Activated naive CD4-positive, alpha-beta T cell treated with anti-CD3 and anti-CD28 coated beads for 36 hours (primary cell): ENCODE measurements around the gene ASMTL. TPM values are rescaled to one million over a fixed set of nuclear protein-coding genes. Genes with fewer than 3 reads are reported as not detected.

Experiments used
- CTCF ChIA-PET: fragments of 350-600 bp; sonication (Branson Sonifier 250); formaldehyde crosslinking; loops from one replicate; lab custom pipeline; 2021; ENCODE audit warnings: antibody characterized with exemption; lab: Charles Lee
- DNase-seq: peaks from one replicate; pipeline ENCODE4 v3.0.0-alpha.2; 2020
- H3K27ac Mint-ChIP-seq: one replicate; pipeline ENCODE4 v1.8.0; 2021; ENCODE audit warnings: mild to moderate bottlenecking, mixed read lengths
- H3K27me3 Mint-ChIP-seq: one replicate; pipeline ENCODE4 v1.8.0; 2021; ENCODE audit warnings: low read depth, mixed read lengths
- H3K36me3 Mint-ChIP-seq: one replicate; pipeline ENCODE4 v1.8.0; 2021; ENCODE audit warnings: low read depth, mixed read lengths
- H3K4me1 Mint-ChIP-seq: one replicate; pipeline ENCODE4 v1.8.0; 2021; ENCODE audit warnings: low read depth, mixed read lengths
- H3K4me3 Mint-ChIP-seq: one replicate; pipeline ENCODE4 v1.8.0; 2021; ENCODE audit warnings: mild to moderate bottlenecking, moderate library complexity, mixed read lengths
- H3K9me3 Mint-ChIP-seq: one replicate; pipeline ENCODE4 v1.8.0; 2021; ENCODE audit warnings: mixed read lengths
- intact Hi-C: fragments of 100-400 bp; cut with micrococcal nuclease; formaldehyde crosslinking; loops from one replicate; pipeline ENCODE4 v1.15.1; 2023
- total RNA-seq, 2 experiments: library from RNA; stranded (reverse); gene quantifications; one replicate each; pipeline ENCODE4 v1.2.3, GENCODE V29; 2021

The ASMTL gene
- total RNA-seq, 2 experiments from 2014 or later = 45.1 to 47.2 TPM

DNA sequence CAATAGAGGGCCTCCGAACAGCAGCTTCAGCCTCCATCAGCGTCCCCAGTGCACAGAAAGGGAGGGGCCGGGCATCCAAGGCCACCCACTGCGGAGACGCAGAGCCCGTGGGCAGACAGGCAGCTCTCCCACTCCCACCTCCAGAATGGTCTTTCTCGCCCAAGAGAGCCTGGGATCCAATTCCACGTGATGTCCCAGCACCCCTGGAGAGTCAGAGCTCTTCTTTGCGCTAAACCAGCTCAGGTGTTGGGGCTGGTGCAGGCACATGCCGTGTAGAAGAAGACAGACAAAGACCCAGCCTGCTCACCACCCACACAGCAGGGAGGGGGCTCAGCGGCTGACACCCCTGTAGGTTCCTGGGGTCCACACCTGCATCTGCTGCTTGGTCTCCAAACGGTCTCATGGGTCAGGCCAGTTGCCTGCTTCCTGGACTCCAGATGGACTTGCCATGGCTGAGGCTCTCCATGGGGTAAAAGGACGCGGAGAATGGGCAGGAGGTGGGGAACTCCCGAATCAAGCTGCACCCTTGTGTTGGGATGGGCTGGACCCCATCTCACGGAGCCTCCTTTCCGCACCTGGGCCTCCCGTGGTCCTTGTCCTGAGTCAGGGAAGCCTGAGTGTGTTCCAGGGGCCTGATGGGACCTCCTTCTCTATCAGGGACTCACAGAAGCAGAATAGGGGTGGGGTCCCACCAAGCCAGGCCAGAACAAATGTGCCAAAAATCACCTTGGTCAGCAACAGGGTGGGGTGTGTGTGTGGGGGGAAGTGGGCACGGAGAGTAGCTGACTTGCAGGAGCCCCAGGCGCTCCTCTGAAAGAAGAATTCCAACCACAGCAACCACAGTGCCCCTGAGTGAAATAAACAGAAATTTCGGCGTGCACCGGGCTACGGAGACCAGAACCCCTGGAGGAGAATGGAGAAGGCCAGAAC, 11.6 kb upstream of the ASMTL start:
- H3K36me3 Mint-ChIP-seq = peaks cover 11% of the 10 kb centered on the region
- intact Hi-C loops = no loop called here

DNA sequence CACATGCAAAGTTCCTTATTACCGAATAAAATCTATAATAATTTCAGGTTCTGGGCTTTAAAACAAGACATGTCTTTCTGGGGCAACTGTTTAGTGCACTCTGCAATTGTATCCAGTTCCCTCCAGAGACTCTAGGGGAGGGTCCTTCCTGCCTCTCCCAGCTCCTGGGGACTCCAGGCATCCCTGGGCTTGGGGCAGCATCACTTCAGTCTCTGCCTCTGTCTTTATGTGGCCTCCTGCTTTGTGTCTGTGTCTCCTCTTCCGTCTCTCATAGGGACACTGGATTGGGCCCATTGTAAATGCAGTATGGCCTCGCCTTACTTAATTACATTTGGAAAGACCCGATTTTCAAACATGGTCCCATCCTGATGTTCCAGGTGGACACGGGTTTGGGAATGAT, 10.9 kb upstream of the ASMTL start:
- H3K36me3 Mint-ChIP-seq = peaks cover 11% of the 10 kb centered on the region
- H3K4me3 Mint-ChIP-seq = peak overlapping the region; percentile 28
- H3K27me3 Mint-ChIP-seq = no peaks in the 10 kb centered on the region
- peak; percentile 4 for DNase-seq
- H3K27ac Mint-ChIP-seq = peak overlapping the region; percentile 89
- peaks cover 58% of the 10 kb centered on the region for H3K4me1 Mint-ChIP-seq
- CTCF ChIA-PET = no interaction called here
- intact Hi-C loops = loop anchor here (1.0 to 2.0 kb wide), 4 partner anchors 18 to 128 kb away; partner anchors contain the start of gene AKAP17A
- no peaks in the 10 kb centered on the region for H3K9me3 Mint-ChIP-seq

More for the DNA sequence above, 11.6 kb upstream of the ASMTL start:
- Mint-ChIP-seq H3K27me3 (no peaks in the 10 kb centered on the region), H3K4me1 (peaks cover 62% of the 10 kb centered on the region), H3K27ac (peak overlapping the region; percentile 89), H3K4me3 (no peak overlapping the region), H3K9me3 (no peaks in the 10 kb centered on the region)
- peak; percentile 21 for DNase-seq
- CTCF ChIA-PET = no interaction called here

DNA sequence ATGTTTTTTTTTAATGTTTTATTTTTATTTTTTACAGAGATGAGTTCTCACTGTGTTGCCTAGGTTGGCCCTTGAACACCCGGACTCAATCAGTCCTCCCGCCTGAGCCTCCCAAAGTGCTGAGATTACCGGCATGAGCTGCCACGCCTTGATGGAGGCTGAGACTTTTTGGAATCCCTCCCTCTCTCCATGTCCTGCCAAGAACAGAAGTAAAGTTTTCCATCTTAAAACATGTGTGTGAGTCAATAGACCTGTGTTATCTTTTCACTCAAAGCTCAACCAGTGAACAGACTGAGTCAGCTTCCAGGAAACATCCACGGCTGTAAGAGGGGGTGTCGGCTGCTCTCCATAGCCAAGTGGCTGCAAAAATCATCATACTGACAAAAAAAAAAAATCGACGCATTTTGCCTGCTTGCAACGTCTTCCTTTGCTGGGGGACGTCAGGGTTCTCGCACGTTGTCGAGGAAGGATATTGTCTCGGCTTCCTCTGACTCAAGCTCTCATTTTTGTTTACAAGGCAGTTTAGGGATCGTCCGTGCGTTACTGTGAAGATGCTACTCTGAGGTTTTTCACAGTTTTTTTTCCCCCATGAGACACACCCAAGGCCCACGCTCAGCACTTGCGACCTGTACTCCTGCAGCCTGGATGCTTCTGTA, 10.0 kb upstream of the ASMTL start:
- Mint-ChIP-seq H3K4me1 (peaks cover 53% of the 10 kb centered on the region), H3K27ac (peak overlapping the region; percentile 89), H3K36me3 (peaks cover 11% of the 10 kb centered on the region), H3K4me3 (peak overlapping the region; percentile 28), H3K27me3 (no peaks in the 10 kb centered on the region), H3K9me3 (no peaks in the 10 kb centered on the region)
- peak; percentile 91 for DNase-seq
- intact Hi-C loops = loop anchor here (1.0 to 2.0 kb wide), 6 partner anchors 9 to 129 kb away; partner anchors contain the start of gene AKAP17A
- CTCF ChIA-PET = no interaction called here

DNA sequence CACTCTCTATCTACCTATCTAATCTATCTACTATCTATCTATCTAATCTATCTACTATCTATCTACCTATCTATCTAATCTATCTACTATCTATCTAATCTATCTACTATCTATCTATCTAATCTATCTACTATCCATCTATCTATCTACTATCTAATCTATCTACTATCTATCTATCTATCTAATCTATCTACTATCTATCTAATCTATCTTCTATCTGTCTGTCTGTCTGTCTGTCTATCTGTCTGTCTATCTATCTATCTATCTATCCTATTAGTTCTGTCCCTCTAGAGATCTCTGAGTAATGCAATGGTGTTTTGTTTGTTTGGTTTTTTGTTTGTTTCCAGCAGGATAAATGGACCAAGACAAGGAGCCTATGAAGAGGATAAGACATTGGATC, 9.4 kb upstream of the ASMTL start:
- no peak for DNase-seq
- no peaks in the 10 kb centered on the region for H3K9me3 Mint-ChIP-seq
- H3K36me3 Mint-ChIP-seq = peaks cover 10% of the 10 kb centered on the region
- H3K27ac Mint-ChIP-seq = peak overlapping the region; percentile 89
- H3K4me3 Mint-ChIP-seq = no peak overlapping the region
- CTCF ChIA-PET = no interaction called here
- intact Hi-C loops = loop anchor here (1.0 to 2.0 kb wide), 3 partner anchors 9 to 119 kb away; no protein-coding TSS in a partner anchor
- H3K27me3 Mint-ChIP-seq = no peaks in the 10 kb centered on the region
- H3K4me1 Mint-ChIP-seq = peaks cover 47% of the 10 kb centered on the region

DNA sequence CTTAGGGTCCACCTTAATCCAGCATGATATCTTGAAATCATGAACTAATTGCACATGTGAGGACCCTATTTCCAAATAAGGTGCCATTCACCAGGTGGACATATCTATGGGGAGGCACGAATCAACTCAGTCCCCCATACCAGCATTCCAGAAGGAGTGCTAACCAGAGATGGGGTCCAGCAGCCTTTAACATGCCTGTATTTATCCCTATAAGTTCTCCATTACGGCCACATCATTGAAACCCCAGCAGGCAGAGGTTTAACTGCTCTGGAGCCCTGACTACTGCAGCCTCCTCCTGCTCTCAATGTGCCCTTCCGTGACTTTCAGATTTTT, 3.2 kb upstream of the ASMTL start:
- Mint-ChIP-seq H3K27ac (no peak overlapping the region), H3K27me3 (no peaks in the 10 kb centered on the region), H3K4me1 (peaks cover 12% of the 10 kb centered on the region), H3K4me3 (no peak overlapping the region), H3K9me3 (no peaks in the 10 kb centered on the region), H3K36me3 (no peaks in the 10 kb centered on the region)
- CTCF ChIA-PET = no interaction called here
- intact Hi-C loops = loop anchor here (2.0 kb wide), 1 partner anchor 1137 kb away; no protein-coding TSS in a partner anchor
- DNase-seq = no peak

DNA sequence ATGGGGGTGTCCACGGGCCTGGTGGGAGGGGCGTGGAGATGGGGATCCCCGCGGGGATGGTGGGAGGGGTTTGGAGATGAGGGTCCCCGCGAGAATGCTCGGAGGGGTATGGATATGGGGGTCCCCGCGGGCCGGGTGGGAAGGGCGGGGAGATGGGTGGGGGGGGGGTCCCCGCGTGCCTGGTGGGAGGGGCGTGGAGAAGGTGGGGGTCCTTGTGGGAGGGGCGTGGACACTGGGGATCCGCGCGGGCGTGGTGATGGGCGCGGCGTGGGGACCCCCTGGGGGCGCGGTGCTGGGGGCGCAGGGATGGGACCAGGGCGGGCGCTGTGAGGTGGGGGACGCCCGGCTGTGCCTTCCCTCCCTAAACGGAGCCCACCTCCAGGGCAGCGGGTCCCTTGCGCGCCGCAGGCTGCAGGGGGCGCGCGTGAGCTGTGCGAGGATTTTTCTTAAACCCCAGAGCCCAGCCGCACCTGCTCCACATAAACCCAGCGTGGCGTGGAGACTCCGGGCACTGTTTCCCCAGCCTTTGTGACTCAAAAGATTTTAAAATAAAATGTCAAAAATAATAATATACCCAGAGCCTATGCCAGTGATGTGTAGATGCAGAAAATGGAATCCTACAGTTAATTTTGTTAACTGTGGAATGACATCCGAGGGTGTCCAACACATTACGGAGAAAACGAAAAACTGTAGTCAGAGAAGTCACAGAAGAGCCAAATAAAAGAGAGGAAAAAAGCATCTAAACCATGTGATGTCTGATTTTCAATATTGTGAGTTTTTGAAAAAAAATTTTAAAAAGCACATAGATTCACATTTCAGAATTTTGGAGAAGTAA, 1.5 kb upstream of the ASMTL start:
- Mint-ChIP-seq H3K36me3 (peaks cover 9% of the 10 kb centered on the region), H3K27ac (peak overlapping the region; percentile 10), H3K27me3 (no peaks in the 10 kb centered on the region), H3K4me3 (peak overlapping the region; percentile 56), H3K4me1 (peaks cover 18% of the 10 kb centered on the region), H3K9me3 (peaks cover 3% of the 10 kb centered on the region)
- intact Hi-C loops = loop anchor here (1.0 to 5.0 kb wide), 16 partner anchors 8 to 1256 kb away; partner anchors contain the start of genes AKAP17A, GTPBP6, P2RY8 and SLC25A6
- peak; percentile 96 for DNase-seq
- CTCF ChIA-PET = no interaction called here

DNA sequence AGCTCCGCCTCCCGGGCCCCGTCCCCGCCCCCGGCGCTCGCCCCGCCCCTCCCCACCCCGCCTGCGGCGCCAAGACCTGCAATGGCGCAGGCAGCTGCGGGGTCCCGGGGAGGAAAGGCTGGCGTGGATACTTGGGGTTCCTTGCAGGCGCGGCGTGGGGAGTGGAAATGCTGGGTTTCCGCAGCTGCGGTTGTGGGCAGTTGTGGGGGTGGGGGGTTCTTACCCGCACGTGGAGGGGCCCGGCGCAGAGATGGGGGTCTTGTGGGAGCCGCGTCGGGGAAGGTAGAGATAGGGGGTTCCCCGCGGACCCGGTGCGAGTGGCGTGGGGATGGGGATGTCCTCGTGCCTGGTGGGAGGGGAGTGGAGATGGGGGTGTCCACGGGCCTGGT, 680 bp upstream of the ASMTL start:
- intact Hi-C loops = loop anchor here (1.0 to 5.0 kb wide), 12 partner anchors 9 to 1257 kb away; partner anchors contain the start of genes AKAP17A, GTPBP6 and SLC25A6
- Mint-ChIP-seq H3K4me3 (peak overlapping the region; percentile 89), H3K27me3 (no peaks in the 10 kb centered on the region), H3K27ac (peak overlapping the region; percentile 90), H3K4me1 (peaks cover 19% of the 10 kb centered on the region), H3K36me3 (peaks cover 17% of the 10 kb centered on the region), H3K9me3 (peaks cover 11% of the 10 kb centered on the region)
- DNase-seq = no peak
- CTCF ChIA-PET = no interaction called here

DNA sequence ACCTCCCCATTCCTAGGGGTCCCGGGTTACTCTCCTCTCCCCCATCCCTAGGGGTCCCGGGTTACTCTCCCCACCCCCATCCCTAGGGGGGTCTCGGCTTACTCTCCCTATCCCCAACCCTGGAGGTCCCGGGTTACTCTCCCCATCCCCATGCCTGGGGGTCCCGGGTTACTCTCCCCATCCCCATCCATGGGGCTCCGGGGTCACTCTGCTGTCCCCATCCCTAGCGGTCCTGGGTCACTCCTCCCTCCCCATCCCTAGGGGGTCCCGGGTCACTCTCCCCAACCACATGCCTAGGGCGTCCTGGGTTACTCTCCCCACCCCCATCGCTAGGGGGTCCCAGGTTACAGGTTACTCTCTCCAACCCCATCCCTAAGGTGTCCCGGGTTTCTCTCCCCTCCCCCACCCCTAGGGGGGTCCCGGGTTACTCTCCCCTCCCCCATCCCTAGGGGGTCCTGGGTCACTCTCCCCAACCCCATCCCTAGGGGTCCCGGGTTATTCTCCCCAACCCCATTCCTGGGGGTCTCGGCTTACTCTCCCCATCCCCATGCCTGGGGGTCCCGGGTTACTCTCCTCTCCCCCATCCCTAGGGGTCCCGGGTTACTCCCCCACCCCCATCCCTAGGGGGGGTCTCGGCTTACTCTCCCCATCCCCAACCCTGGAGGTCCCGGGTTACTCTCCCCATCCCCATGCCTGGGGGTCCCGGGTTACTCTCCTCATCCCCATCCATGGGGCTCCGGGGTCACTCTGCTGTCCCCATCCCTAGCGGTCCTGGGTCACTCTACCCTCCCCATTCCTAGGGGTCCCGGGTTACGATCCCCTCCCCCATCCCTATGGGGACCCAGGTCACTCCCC, 821 bp downstream of the ASMTL start:
- DNase-seq = no peak
- Mint-ChIP-seq H3K4me3 (peak overlapping the region; percentile 89), H3K27me3 (no peaks in the 10 kb centered on the region), H3K36me3 (peaks cover 32% of the 10 kb centered on the region), H3K27ac (peak overlapping the region; percentile 81), H3K4me1 (peaks cover 19% of the 10 kb centered on the region), H3K9me3 (peaks cover 25% of the 10 kb centered on the region)
- CTCF ChIA-PET = no interaction called here
- intact Hi-C loops = loop anchor here (2.0 to 5.0 kb wide), 4 partner anchors 247 to 1245 kb away; no protein-coding TSS in a partner anchor

DNA sequence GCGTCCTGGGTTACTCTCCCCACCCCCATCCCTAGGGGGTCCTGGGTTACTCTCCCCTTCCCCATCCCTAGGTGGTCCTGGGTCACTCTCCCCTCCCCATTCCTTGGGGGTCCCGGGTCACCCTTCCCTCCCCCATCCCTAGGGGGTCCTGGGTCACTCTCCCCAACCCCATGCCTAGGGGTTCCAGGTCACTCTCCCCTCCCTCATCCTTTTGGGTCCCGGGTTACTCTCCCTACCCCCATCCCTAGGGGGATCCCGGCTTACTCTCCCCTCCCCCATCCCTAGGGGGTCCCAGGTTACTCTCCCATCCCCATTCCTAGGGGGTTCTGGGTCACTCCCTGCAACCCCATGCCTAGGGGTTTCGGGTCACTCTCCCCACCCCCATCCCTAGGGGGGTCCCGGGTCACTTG, 1.5 kb downstream of the ASMTL start:
- H3K9me3 Mint-ChIP-seq = peaks cover 27% of the 10 kb centered on the region
- DNase-seq = no peak
- H3K4me3 Mint-ChIP-seq = no peak overlapping the region
- peaks cover 19% of the 10 kb centered on the region for H3K4me1 Mint-ChIP-seq
- CTCF ChIA-PET = no interaction called here
- H3K27me3 Mint-ChIP-seq = no peaks in the 10 kb centered on the region
- intact Hi-C loops = loop anchor here (5.0 kb wide), 2 partner anchors 1176 to 1246 kb away; no protein-coding TSS in a partner anchor
- H3K27ac Mint-ChIP-seq = no peak overlapping the region
- H3K36me3 Mint-ChIP-seq = peaks cover 34% of the 10 kb centered on the region

DNA sequence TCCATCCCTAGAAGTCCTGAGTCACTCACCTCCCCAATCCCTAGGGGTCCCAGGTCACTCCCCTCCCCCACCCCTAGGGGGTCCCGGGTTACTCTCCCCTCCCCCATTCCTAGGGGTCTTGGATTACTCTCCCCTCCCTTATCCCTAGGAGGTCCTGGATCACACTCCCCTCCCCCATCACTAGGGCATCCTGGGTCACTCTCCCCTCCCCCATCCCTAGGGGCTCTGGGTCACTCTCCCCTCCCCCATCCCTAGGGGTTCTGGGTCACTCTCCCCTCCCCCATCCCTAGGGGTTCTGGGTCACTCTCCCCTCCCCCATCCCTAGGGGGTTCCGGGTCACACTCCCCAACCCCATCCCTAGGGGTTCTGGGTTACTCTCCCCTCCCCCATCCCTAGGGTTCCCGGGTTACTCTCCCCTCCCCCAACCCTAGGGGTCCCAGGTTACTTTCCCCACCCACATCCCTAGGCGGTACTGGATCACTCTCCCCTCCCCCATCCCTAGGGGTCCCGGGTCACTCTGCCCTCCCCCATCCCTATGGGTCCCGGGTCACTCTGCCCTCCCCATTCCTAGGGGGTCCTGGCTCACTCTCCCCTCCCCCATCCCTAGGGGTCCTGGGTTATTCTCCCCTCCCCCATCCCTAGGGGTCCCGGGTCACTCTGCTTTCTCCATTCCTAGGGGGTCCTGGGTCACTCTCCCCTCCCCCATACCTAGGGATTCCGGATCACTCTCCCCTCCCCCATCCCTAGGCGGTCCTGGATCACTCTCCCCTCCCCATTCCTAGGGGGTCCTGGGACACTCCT, 2.1 kb downstream of the ASMTL start:
- DNase-seq = no peak
- Mint-ChIP-seq H3K4me3 (no peak overlapping the region), H3K27me3 (no peaks in the 10 kb centered on the region), H3K36me3 (peaks cover 34% of the 10 kb centered on the region), H3K27ac (no peak overlapping the region), H3K4me1 (peaks cover 18% of the 10 kb centered on the region), H3K9me3 (peaks cover 27% of the 10 kb centered on the region)
- CTCF ChIA-PET = no interaction called here
- intact Hi-C loops = loop anchor here (5.0 kb wide), 2 partner anchors 1177 to 1247 kb away; no protein-coding TSS in a partner anchor
